Occipital lobe (tissue), 1 donor: ENCODE data around the gene MOSMO. TPM values are rescaled to one million over a fixed set of nuclear protein-coding genes. Genes with fewer than 3 reads are reported as not detected.

ENCODE experiments used
- total RNA-seq: library from RNA; depleted of rRNA; stranded (reverse); fragments of >200 nt; gene quantifications from one replicate; pipeline ENCODE4 v1.2.3, GENCODE V29; 2014

Gene MOSMO
- total RNA-seq, 1 donor from 2014 or later = 50.2 TPM

Other genes starting within 250 kb of the MOSMO start
- 66.8 TPM for gene NPIPB4, start 150.4 kb upstream of the MOSMO start, total RNA-seq
- 301 TPM for gene UQCRC2, start 54.8 kb upstream of the MOSMO start, total RNA-seq
- gene PDZD9, start 7.0 kb upstream of the MOSMO start, total RNA-seq = not detected
- gene VWA3A, start 84.4 kb downstream of the MOSMO start, total RNA-seq = 0.94 TPM
- gene SDR42E2, start 154.4 kb downstream of the MOSMO start, total RNA-seq = not detected
- 10.9 TPM for gene EEF2K, start 198.2 kb downstream of the MOSMO start, total RNA-seq